ENCODE measurements around the gene PCK1.

GRCh38 chr20:57603120-57603519, 42.2 kb downstream of the PCK1 start:
- TF ChIP-seq POLR2A (IDR thresholded peaks at IDR 0.05), result no peak
- no peak for TF ChIP-seq CTCF (IDR thresholded peaks at IDR 0.05)
- TF ChIP-seq EP300 (IDR thresholded peaks at IDR 0.05), result no peak
